Thoracic aorta (tissue), 2 donors: ENCODE results near the gene MRPL21. TPM values are rescaled to one million over a fixed set of nuclear protein-coding genes. Genes with fewer than 3 reads are reported as not detected.
"Not testable (repeated sequence)": the region's sequence is repeated elsewhere in the genome, so short reads cannot be mapped to it uniquely, and the experiment has no call there.

Source experiments
- ATAC-seq: fragments of 150-250 bp; one replicate; pipeline ENCODE4 v1.8.0; 2017; ENCODE audit warnings: low read depth; ENCODE audit not compliant: insufficient number of reproducible peaks, low FRiP score
- DNase-seq: peaks from one replicate; pipeline ENCODE4 v3.0.0-alpha.2; 2020; ENCODE audit warnings: low spot score
- H3K27ac ChIP-seq, 2 donors: fragments of 200-600 bp; sonication (generic); 1 replicate in 1 of 2; 2 replicates in 1 of 2; pipeline ENCODE4 v1.5.1; 2016; ENCODE audit warnings: mild to moderate bottlenecking in 2 of 2, moderate library complexity in 2 of 2
- H3K27me3 ChIP-seq: fragments of 200-600 bp; sonication (generic); replicated peaks from 2 replicates; pipeline ENCODE4 v1.6.0; 2016; ENCODE audit warnings: mild to moderate bottlenecking; ENCODE audit not compliant: insufficient read depth
- H3K36me3 ChIP-seq: fragments of 200-600 bp; sonication (generic); one replicate; pipeline ENCODE4 v1.5.1; 2016
- H3K4me1 ChIP-seq, 2 donors: fragments of 200-600 bp; sonication (generic); 1 replicate in 1 of 2; 2 replicates in 1 of 2; pipeline versions ENCODE4 v1.5.1 to v1.6.0; 2016; ENCODE audit warnings: low read depth in 2 of 2, mild to moderate bottlenecking in 1 of 2; ENCODE audit not compliant: control insufficient read depth in 1 of 2
- H3K4me3 ChIP-seq: fragments of 200-600 bp; sonication (generic); 2 replicates; pipeline ENCODE4 v1.5.1; 2016; ENCODE audit warnings: mild to moderate bottlenecking
- H3K9me3 ChIP-seq: fragments of 200-600 bp; sonication (generic); 2 replicates; pipeline ENCODE4 v1.5.1; 2016
- CTCF ChIP-seq: fragments of 200-600 bp; sonication (generic); IDR thresholded peaks from one replicate; pipeline ENCODE4 v1.5.1; 2019; ENCODE audit warnings: antibody characterized with exemption
- total RNA-seq, 2 donors: library from RNA; depleted of rRNA; stranded (reverse); fragments of >200 nt; gene quantifications; one replicate each; pipeline versions ENCODE4 v1.1.0 to v1.2.3, GENCODE V29; 2016

The MRPL21 gene
- total RNA-seq, 2 donors from 2014 or later = 11.0 to 16.7 TPM

GRCh38 chr11:68857037-68857586, 46.5 kb downstream of the MRPL21 start:
- DNase-seq (no peak), ATAC-seq (no peak)
- H3K36me3 ChIP-seq = no peaks in the 10 kb centered on the region
- H3K4me1 ChIP-seq = peaks cover 0 to 14% of the 10 kb centered on the region in 2 donors
- H3K27me3 ChIP-seq = no peaks in the 10 kb centered on the region
- H3K9me3 ChIP-seq = no peaks in the 10 kb centered on the region
- H3K4me3 ChIP-seq = no peak overlapping the region
- H3K27ac ChIP-seq = no peak overlapping the region
- TF ChIP-seq CTCF = no peak

- H3K4me1 ChIP-seq = peaks cover 0 to 14% of the 10 kb centered on the region in 2 donors
- H3K4me3 ChIP-seq, DNase-seq, H3K9me3 ChIP-seq, H3K36me3 ChIP-seq, ATAC-seq, H3K27ac ChIP-seq, H3K27me3 ChIP-seq: not testable (repeated sequence)
Measured at GRCh38 chr11:68856425-68857030, 47.1 kb downstream of the MRPL21 start.

GRCh38 chr11:68855205-68855981, 48.2 kb downstream of the MRPL21 start:
- peak overlapping the region in 1 of 2 donors; percentile 20 for H3K27ac ChIP-seq
- ATAC-seq = no peak
- TF ChIP-seq CTCF = no peak

GRCh38 chr11:68854273-68854958, 49.2 kb downstream of the MRPL21 start:
- no peak for TF ChIP-seq CTCF
- H3K27ac ChIP-seq = no peak overlapping the region
- peaks cover 0 to 14% of the 10 kb centered on the region in 2 donors for H3K4me1 ChIP-seq
- DNase-seq (no peak), ATAC-seq (no peak)
- H3K9me3 ChIP-seq = no peaks in the 10 kb centered on the region
- H3K36me3 ChIP-seq = no peaks in the 10 kb centered on the region
- H3K4me3 ChIP-seq = peak overlapping the region; percentile 77
- no peaks in the 10 kb centered on the region for H3K27me3 ChIP-seq

More at GRCh38 chr11:68855205-68855981, 48.2 kb downstream of the MRPL21 start:
- peaks cover 0 to 14% of the 10 kb centered on the region in 2 donors for H3K4me1 ChIP-seq
- no peaks in the 10 kb centered on the region for H3K9me3 ChIP-seq
- H3K36me3 ChIP-seq = no peaks in the 10 kb centered on the region
- no peak for DNase-seq
- peak overlapping the region; percentile 77 for H3K4me3 ChIP-seq
- H3K27me3 ChIP-seq = no peaks in the 10 kb centered on the region

- Histone ChIP-seq H3K9me3 (no peaks in the 10 kb centered on the region), H3K27ac (no peak overlapping the region), H3K27me3 (no peaks in the 10 kb centered on the region), H3K4me1 (peaks cover 0 to 14% of the 10 kb centered on the region in 2 donors), H3K4me3 (no peak overlapping the region), H3K36me3 (no peaks in the 10 kb centered on the region)
- ATAC-seq = no peak
- TF ChIP-seq CTCF = no peak
- DNase-seq = no peak
Measured at GRCh38 chr11:68852628-68853027, 51.0 kb downstream of the MRPL21 start.
